ENCODE data around the gene PHLPP1. TPM values are rescaled to one million over a fixed set of nuclear protein-coding genes. Genes with fewer than 3 reads are reported as not detected.
"Not testable (repeated sequence)": the region's sequence is repeated elsewhere in the genome, so short reads cannot be mapped to it uniquely, and the experiment has no call there.

Gene PHLPP1
- total and polyA plus RNA-seq, 2 of the 4 experiments (the other 2 are of a cell fraction) = 3.3 to 3.6 TPM

- H4K8ac ChIP-seq (ENCODE audit: low read depth in 2 of 2, low read length in 2 of 2); H2AK5ac ChIP-seq (ENCODE audit: low read depth, low read length); H3K4me1 ChIP-seq (ENCODE audit: control insufficient read depth, insufficient read depth, low read length); H4K91ac ChIP-seq (ENCODE audit: insufficient read depth, low read depth, low read length); H2BK15ac ChIP-seq (ENCODE audit: low read depth, low read length); H3K9me3 ChIP-seq (ENCODE audit: control insufficient read depth, insufficient read depth, low read length); H2BK120ac ChIP-seq (ENCODE audit: low read depth, low read length); H2AK9ac ChIP-seq (replicated peaks; ENCODE audit: low read depth, low read length, poor library complexity); H3K36me3 ChIP-seq (ENCODE audit: control insufficient read depth, insufficient read depth, low read length); H3K14ac ChIP-seq (replicated peaks; ENCODE audit: low read depth, low read length); H3K27me3 ChIP-seq (ENCODE audit: control insufficient read depth, insufficient read depth, low read length); H3K18ac ChIP-seq (ENCODE audit: low read depth, low read length); BruUV-seq (replicated peaks); H2AFZ ChIP-seq (replicated peaks; ENCODE audit: low read length, poor library complexity); H2BK5ac ChIP-seq (ENCODE audit: low read depth, low read length, poor library complexity, severe bottlenecking); H3K27ac ChIP-seq (ENCODE audit: insufficient read depth, low read length); dilution Hi-C loops (cut with HindIII; ENCODE audit: low sequenced_read_pairs, unreplicated experiment); H2BK20ac ChIP-seq (ENCODE audit: low read depth, low read length); H4K5ac ChIP-seq (ENCODE audit: low read depth, low read length); in situ Hi-C loops (cut with MboI; ENCODE audit: low sequenced_read_pairs); H3K9me1 ChIP-seq (ENCODE audit: insufficient read depth, low read length); H3K4me2 ChIP-seq (ENCODE audit: low read depth, low read length); H4K20me1 ChIP-seq (ENCODE audit: insufficient read depth, low read length); CTCF ChIA-PET; H3K23ac ChIP-seq (ENCODE audit: low read depth, low read length); H3K56ac ChIP-seq (ENCODE audit: extremely low read depth, insufficient read depth, low read length); intact Hi-C loops (cut with micrococcal nuclease); H3K9ac ChIP-seq (ENCODE audit: low read depth, low read length); H3K4ac ChIP-seq (ENCODE audit: low read depth, low read length); H3K4me3 ChIP-seq (ENCODE audit: insufficient read depth, low read depth, low read length); DNase-seq; ATAC-seq (ENCODE audit: low read depth): not testable (repeated sequence)
- no CpG with 5 or more reads among the region's 5 CpGs for WGBS, 2 experiments (ENCODE audit: extremely low coverage in 2 of 2, insufficient read length in 1 of 2)
- H3K79me1 ChIP-seq (ENCODE audit: low read depth in 1 of 2, low read length in 2 of 2) = peaks cover 7 to 34% of the 10 kb centered on the region in 2 experiments; a peak in 3 of 4 replicates
- POLR2A ChIA-PET (ENCODE audit: unreplicated experiment) = interaction anchor here (0.6 kb wide), 1 partner anchor 13 kb away, joined by 4 read pairs; no protein-coding TSS in a partner anchor
Observed at GRCh38 chr18:62740650-62741049, 25.3 kb downstream of the PHLPP1 start.

Data from IMR-90 (cell line).